HL-60/S4 treated with retinoic acid at 250 ng/mL for 4 days and 3 days (cell line): ENCODE data around the gene SMIM17.
"Not testable (repeated sequence)": the region's sequence is repeated elsewhere in the genome, so short reads cannot be mapped to it uniquely, and the experiment has no call there.

Experiments
- in situ Hi-C: fragments of 300-500 bp; cut with MboI; formaldehyde crosslinking; loops from 2 replicates; pipeline ENCODE4 v1.7.0; 2022; ENCODE audit warnings: low sequenced_read_pairs

The SMIM17 gene

GRCh38 chr19:56654151-56654550, 11.2 kb downstream of the SMIM17 start:
- in situ Hi-C loops: no loop called here

- in situ Hi-C loops: no loop called here
Observed at GRCh38 chr19:56660381-56661107, 17.6 kb downstream of the SMIM17 start.

GRCh38 chr19:56661248-56661647, 18.3 kb downstream of the SMIM17 start:
- in situ Hi-C loops: no loop called here

DNA sequence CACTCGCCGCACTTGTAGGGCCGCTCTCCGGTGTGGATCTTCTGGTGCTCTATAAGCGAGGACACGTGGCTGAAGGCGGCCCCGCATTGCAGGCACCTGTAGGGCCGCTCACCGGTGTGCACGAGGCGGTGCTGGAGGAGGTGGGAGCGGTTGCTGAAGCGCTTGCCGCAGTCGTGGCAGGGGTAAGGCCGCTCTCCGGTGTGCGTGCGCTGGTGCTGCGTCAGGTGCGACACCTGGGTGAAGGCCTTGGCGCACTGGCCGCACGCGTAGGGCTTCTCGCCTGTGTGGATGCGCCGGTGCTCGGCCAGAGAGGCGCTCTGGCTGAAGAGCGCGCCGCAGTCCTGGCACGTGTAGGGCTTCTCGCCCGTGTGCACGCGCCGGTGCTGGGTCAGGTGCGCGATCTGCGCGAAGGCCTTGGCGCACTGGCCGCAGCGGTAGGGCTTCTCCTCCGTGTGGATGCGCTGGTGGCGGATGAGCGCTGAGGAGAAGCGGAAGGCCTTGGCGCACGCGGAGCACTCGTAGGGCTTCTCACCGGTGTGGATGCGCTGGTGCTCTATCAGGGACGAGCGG, 21.1 kb downstream of the SMIM17 start:
- in situ Hi-C loops: no loop called here

DNA sequence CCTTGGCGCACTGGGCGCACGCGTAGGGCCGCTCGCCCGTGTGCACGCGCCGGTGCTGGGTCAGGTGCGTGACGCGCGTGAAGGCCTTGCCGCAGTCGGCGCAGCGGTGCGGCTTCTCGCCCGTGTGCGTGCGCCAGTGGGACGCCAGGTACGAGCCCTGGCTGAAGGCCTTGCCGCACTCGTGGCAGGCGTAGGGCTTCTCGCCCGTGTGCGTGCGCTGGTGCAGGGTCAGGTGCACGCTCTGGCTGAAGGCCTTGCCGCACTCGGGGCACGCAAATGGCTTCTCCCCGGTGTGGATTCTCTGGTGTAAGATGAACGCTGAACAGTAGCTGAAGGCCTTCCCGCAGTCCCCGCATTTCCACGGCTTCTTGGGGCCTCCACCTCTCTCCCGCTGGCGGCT, 21.6 kb downstream of the SMIM17 start:
- in situ Hi-C loops: no loop called here

DNA sequence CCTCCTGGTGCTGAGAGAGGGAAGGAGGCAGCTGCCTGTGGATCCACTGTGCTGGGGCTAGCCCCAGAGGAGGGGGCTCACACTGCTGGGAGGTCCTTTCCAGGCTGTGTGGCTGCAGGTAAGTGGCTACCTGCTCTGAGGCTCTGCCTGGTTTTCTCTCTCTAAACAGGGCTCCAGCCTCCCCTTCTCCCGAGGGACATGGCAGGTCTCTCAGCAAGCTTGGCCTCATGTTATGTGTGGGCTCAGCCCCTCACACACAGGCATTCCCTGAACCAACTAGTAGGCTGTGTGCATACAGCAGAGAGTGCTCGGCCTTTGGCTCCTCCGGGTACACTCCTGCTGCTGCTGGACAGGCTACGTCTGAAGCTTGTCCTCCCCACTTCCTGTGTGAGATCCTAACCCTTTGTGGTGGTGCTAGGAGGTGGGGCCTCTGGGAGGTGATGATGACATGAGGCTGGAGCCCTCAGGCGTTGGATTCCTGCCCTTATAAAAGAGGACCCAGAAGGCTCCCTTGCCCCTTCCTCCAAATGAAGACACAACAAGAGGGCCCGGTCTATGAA, 24.4 kb downstream of the SMIM17 start:
- in situ Hi-C loops: no loop called here

DNA sequence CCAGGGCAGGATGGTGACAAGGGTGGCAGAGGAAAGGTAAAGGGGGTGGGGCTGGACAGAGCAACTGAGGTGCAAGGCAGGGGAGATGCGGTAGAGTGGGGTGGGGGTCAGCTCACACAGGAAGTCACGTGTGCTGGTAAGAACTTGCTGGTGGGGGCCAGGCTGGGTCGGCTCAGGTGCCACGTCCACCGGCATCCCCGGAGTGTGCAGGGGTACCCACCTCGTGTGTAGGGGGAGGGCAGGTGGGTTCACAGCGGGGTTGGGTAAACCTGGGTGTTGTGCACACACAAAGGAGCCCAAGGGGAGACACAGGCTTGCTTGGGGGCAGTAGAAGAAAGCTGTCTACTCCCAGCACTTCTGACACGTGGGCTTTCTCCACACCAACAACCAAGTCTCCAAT, 25.7 kb downstream of the SMIM17 start:
- in situ Hi-C loops: no loop called here

- in situ Hi-C loops: no loop called here
Observed at GRCh38 chr19:56670401-56670960, 27.5 kb downstream of the SMIM17 start.

- in situ Hi-C loops: no loop called here
Observed at GRCh38 chr19:56670961-56671612, 28.1 kb downstream of the SMIM17 start.

- in situ Hi-C loops: no loop called here
Observed at GRCh38 chr19:56671613-56671994, 28.6 kb downstream of the SMIM17 start, which contains the start of gene ZNF835. Gene ZNF835 (minus strand): TSS chr19:56671757. CDS start chr19:56665198, 6,559 bp downstream.

DNA sequence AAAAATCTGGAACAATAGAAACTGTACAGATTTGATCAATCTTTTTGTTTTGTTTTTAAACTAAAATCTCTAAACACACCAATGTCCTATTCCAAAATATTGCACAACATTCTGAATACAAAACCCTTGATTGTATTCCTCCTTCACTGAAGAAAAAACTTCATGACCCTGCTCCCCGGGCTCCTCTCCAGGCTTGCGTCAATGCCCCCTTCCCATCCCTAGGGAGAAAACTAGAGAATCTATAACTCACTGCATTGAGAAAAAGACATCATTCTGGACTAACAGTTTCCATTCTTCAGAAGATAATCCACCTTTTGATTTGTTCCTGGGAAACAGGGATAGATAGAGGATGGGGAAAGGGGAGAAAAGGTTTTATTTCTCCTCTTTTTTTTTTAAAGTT, 29.7 kb downstream of the SMIM17 start:
- in situ Hi-C loops: not testable (repeated sequence)

GRCh38 chr19:56678205-56678604, 35.2 kb downstream of the SMIM17 start:
- in situ Hi-C loops: no loop called here

DNA sequence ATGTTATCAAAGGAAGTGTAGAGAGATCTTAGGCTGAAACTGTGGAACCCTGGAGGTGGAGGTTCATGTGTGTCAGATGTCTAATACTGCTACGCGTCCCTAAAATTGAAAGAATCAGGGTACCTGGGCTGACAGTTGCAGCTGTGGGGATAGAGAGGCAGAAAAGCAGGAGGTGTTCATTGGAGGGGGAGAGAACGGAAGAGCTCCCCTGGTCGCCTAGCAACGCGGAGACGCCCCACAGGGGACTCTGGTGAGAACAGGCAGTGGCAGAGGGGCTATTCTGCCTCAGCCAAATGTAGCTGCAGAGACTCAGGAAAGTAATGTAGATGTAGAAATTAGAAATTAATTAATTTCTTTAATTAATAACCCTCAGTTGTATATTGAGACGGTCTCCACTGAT, 38.7 kb downstream of the SMIM17 start:
- in situ Hi-C loops: no loop called here

GRCh38 chr19:56683116-56683515, 40.2 kb downstream of the SMIM17 start:
- in situ Hi-C loops: no loop called here

GRCh38 chr19:56687031-56687430, 44.1 kb downstream of the SMIM17 start:
- in situ Hi-C loops: no loop called here

DNA sequence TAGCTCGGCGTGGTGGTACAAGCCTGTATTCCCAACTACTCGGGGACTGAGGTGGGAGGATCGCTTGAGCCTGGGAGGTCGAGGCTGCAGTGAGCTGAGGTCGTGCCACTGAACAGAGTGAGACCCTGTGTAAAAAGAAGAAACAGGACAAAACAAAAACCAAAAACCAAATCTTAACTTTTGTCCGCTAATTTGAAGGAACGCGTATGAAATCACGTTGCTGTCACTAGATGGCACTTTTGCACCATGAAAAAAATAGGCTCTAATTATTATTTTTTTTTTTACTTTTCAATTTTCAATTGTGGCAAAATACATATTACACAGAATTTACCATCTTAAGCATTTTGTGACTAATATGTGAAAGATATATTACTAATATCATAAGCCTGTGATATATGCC, 46.2 kb downstream of the SMIM17 start:
- in situ Hi-C loops: no loop called here

GRCh38 chr19:56690670-56691069, 47.7 kb downstream of the SMIM17 start:
- in situ Hi-C loops: no loop called here

- in situ Hi-C loops: no loop called here
Observed at GRCh38 chr19:56692206-56692895, 49.4 kb downstream of the SMIM17 start.

GRCh38 chr19:56699552-56699951, 56.6 kb downstream of the SMIM17 start:
- in situ Hi-C loops: no loop called here

DNA sequence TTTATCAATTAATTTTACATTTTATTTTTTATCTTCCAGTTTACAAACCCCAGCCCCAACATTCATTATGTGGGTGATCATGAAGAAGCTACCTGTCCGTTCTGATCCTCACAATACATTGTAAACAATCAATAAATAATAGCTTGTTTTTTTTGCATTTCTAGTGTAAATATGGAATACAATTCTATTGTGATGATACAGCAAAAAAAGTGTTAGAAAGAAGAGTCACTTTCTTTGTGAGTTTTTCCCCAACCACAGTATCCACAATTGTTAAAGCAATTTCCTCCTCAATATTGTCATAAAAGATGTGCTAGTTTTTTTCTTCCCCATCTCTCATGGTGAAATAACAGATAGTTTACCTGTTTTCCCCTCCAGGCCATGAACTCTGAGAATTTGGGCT, 58.9 kb downstream of the SMIM17 start:
- in situ Hi-C loops: no loop called here

GRCh38 chr19:56705939-56706338, 63.0 kb downstream of the SMIM17 start:
- in situ Hi-C loops: no loop called here
